ENCODE data around the gene PDF. TPM values are rescaled to one million over a fixed set of nuclear protein-coding genes. Genes with fewer than 3 reads are reported as not detected.

The PDF gene
- total RNA-seq, 1 donor from 2014 or later: 13.0 TPM

DNA sequence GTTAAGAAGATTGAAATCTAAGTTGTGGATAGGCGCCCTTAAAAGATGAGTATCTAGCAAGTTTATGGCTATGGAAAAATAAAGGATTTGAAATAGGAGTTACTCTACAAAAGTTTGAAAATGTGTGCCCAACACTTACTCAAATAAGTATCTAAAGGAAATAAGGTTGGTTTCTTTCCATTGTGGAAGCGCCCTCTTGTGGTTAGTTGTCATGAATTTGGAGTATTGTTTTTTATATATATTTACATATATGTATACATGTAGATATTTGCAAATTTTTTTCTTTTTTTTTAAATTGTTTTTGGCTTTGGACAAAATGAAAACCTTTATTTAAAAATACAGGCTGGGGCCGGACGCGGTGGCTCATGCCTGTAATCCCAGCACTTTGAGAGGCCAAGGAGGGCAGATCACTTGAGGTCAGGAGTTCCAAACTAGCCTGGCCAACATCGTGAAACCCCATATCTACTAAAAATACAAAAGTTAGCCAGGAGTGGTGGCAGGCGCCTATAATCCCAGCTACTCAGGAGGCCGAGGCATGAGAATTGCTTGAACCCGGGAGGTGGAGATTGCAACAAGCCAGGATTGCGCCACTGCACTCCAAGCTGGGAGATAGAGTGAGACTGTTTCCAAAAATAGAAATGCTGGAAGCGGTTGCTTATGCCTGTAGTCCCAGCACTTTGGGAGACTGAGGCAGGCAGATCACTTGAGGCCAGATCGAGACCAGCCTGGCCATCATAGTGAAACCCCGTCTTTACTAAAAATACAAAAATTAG is 43.3 kb downstream of the PDF start:
- intact Hi-C loops (cut with micrococcal nuclease): loop anchor here (1.0 kb wide), 1 partner anchor 137 kb away; no protein-coding TSS in a partner anchor

- intact Hi-C loops (cut with micrococcal nuclease): no loop called here
These were observed 45.1 kb downstream of the PDF start for GRCh38 chr16:69285240-69285639.

- intact Hi-C loops (cut with micrococcal nuclease): no loop called here
These were observed 46.5 kb downstream of the PDF start for GRCh38 chr16:69283851-69284250.

DNA sequence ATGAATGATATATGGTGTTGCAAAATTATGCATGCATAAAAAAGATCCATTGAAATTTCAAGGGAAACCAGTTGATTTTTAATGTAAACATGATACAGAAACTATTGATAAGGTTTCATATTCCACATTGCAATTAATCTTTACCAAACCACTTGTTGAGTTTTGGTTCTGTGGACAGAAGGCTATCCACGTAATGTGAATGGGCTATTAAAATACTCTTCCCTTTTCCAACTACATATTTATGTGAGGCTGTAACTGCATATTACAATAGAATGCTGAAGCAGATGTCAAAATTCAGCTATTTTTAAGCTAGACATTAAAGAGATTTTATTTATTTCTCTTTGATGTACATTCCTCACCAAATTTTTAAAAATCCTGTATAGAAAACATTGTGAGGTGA is 53.0 kb downstream of the PDF start:
- intact Hi-C loops (cut with micrococcal nuclease): no loop called here

Other genes with a start within 250 kb of the PDF start
- gene HAS3, start 224.9 kb downstream of the PDF start, total RNA-seq: 0.86 and 1.1 TPM in 2 replicates
- gene CHTF8, start 198.0 kb downstream of the PDF start, total RNA-seq: 123 and 147 TPM in 2 replicates
- gene UTP4, start 197.9 kb downstream of the PDF start, total RNA-seq: 57.9 and 61.6 TPM in 2 replicates
- 20.2 and 23.9 TPM in 2 replicates for gene SNTB2, start 143.4 kb downstream of the PDF start, total RNA-seq
- gene VPS4A, start 19.2 kb downstream of the PDF start, total RNA-seq: 35.8 and 35.9 TPM in 2 replicates
- 37.1 and 39.0 TPM in 2 replicates for gene COG8, start 9.0 kb upstream of the PDF start, total RNA-seq
- gene NIP7, start 9.2 kb upstream of the PDF start, total RNA-seq: 40.6 and 46.8 TPM in 2 replicates
- 1.8 and 2.0 TPM in 2 replicates for gene TMED6, start 21.2 kb upstream of the PDF start, total RNA-seq
- 44.8 and 58.2 TPM in 2 replicates for gene TERF2, start 55.4 kb upstream of the PDF start, total RNA-seq
- 168 and 177 TPM in 2 replicates for gene CYB5B, start 94.0 kb upstream of the PDF start, total RNA-seq
- 26.5 and 28.3 TPM in 2 replicates for gene NFAT5, start 235.4 kb upstream of the PDF start, total RNA-seq